Skeletal muscle satellite cell (primary cell): ENCODE data around the gene ARID1B.
"Not testable (repeated sequence)": the region's sequence is repeated elsewhere in the genome, so short reads cannot be mapped to it uniquely, and the experiment has no call there.

ENCODE experiments used
- H3K27me3 ChIP-seq: 2 replicates; pipeline ENCODE4 v1.7.0; 2013; ENCODE audit warnings: low read length; ENCODE audit not compliant: control insufficient read depth, insufficient read depth
- H3K36me3 ChIP-seq: 2 replicates; pipeline ENCODE4 v1.7.0; 2013; ENCODE audit warnings: mild to moderate bottlenecking, control low read depth, low read length; ENCODE audit not compliant: insufficient read depth
- H3K4me1 ChIP-seq: 2 replicates; pipeline ENCODE4 v1.7.0; 2013; ENCODE audit warnings: low read length; ENCODE audit not compliant: control insufficient read depth, insufficient read depth
- H3K4me2 ChIP-seq: 2 replicates; pipeline ENCODE4 v1.7.0; 2013; ENCODE audit warnings: mild to moderate bottlenecking, low read length
- H3K4me3 ChIP-seq: 2 replicates; pipeline ENCODE4 v1.7.0; 2013; ENCODE audit warnings: low read length
- H3K9ac ChIP-seq: 2 replicates; pipeline ENCODE4 v1.7.0; 2013; ENCODE audit warnings: mild to moderate bottlenecking, low read depth, low read length, moderate library complexity
- H3K9me3 ChIP-seq: replicated peaks from 2 replicates; pipeline ENCODE4 v1.7.0; 2013; ENCODE audit warnings: mild to moderate bottlenecking, control low read depth, low read length

The ARID1B gene

GRCh38 chr6:157143171-157143889 is 366.2 kb downstream of the ARID1B start:
- Histone ChIP-seq H3K9me3 (no peaks in the 10 kb centered on the region), H3K4me2 (peak overlapping the region; percentile 42), H3K36me3 (no peaks in the 10 kb centered on the region), H3K9ac (peak overlapping the region; percentile 25), H3K4me1 (peaks cover 26% of the 10 kb centered on the region), H3K4me3 (no peak overlapping the region), H3K27me3 (no peaks in the 10 kb centered on the region)

GRCh38 chr6:157143890-157144798 is 367.0 kb downstream of the ARID1B start:
- Histone ChIP-seq H3K27me3 (no peaks in the 10 kb centered on the region), H3K4me2 (peak overlapping the region; percentile 42), H3K9me3 (no peaks in the 10 kb centered on the region), H3K4me1 (peaks cover 33% of the 10 kb centered on the region), H3K4me3 (no peak overlapping the region), H3K36me3 (no peaks in the 10 kb centered on the region), H3K9ac (peak overlapping the region; percentile 25)

GRCh38 chr6:157144859-157145568 is 367.8 kb downstream of the ARID1B start:
- Histone ChIP-seq H3K9ac (no peak overlapping the region), H3K4me3 (no peak overlapping the region)

GRCh38 chr6:157145656-157146285 is 368.6 kb downstream of the ARID1B start:
- H3K36me3 ChIP-seq = no peaks in the 10 kb centered on the region
- H3K27me3 ChIP-seq = no peaks in the 10 kb centered on the region
- peaks cover 49% of the 10 kb centered on the region for H3K4me1 ChIP-seq
- H3K9ac ChIP-seq = no peak overlapping the region
- no peak overlapping the region for H3K4me3 ChIP-seq
- H3K4me2 ChIP-seq = no peak overlapping the region
- no peaks in the 10 kb centered on the region for H3K9me3 ChIP-seq

More at GRCh38 chr6:157144859-157145568, 367.8 kb downstream of the ARID1B start:
- Histone ChIP-seq H3K4me1 (peaks cover 41% of the 10 kb centered on the region), H3K4me2 (no peak overlapping the region), H3K9me3 (no peaks in the 10 kb centered on the region), H3K27me3 (no peaks in the 10 kb centered on the region), H3K36me3 (no peaks in the 10 kb centered on the region)

- not testable (repeated sequence) for H3K9me3 ChIP-seq, H3K36me3 ChIP-seq, H3K4me3 ChIP-seq, H3K27me3 ChIP-seq
- Histone ChIP-seq H3K9ac (peak overlapping the region; percentile 77), H3K4me1 (peaks cover 63% of the 10 kb centered on the region), H3K4me2 (peak overlapping the region; percentile 86)
Measured at GRCh38 chr6:157147054-157148026, 370.2 kb downstream of the ARID1B start.

GRCh38 chr6:157148391-157149323 is 371.5 kb downstream of the ARID1B start:
- H3K9me3 ChIP-seq = no peaks in the 10 kb centered on the region
- H3K4me3 ChIP-seq = peak overlapping the region; percentile 64
- H3K9ac ChIP-seq = peak overlapping the region; percentile 77
- peak overlapping the region; percentile 86 for H3K4me2 ChIP-seq
- no peaks in the 10 kb centered on the region for H3K27me3 ChIP-seq
- no peaks in the 10 kb centered on the region for H3K36me3 ChIP-seq
- peaks cover 57% of the 10 kb centered on the region for H3K4me1 ChIP-seq

GRCh38 chr6:157150076-157150475 is 372.9 kb downstream of the ARID1B start:
- peaks cover 48% of the 10 kb centered on the region for H3K4me1 ChIP-seq
- H3K36me3 ChIP-seq = peaks cover 4% of the 10 kb centered on the region
- no peak overlapping the region for H3K4me3 ChIP-seq
- H3K9me3 ChIP-seq = no peaks in the 10 kb centered on the region
- no peaks in the 10 kb centered on the region for H3K27me3 ChIP-seq
- H3K9ac ChIP-seq = peak overlapping the region; percentile 73
- H3K4me2 ChIP-seq = peak overlapping the region; percentile 58

GRCh38 chr6:157151029-157151428 is 373.9 kb downstream of the ARID1B start:
- no peak overlapping the region for H3K4me2 ChIP-seq
- H3K27me3 ChIP-seq = no peaks in the 10 kb centered on the region
- H3K36me3 ChIP-seq = peaks cover 4% of the 10 kb centered on the region
- peaks cover 48% of the 10 kb centered on the region for H3K4me1 ChIP-seq
- H3K9ac ChIP-seq = no peak overlapping the region
- no peaks in the 10 kb centered on the region for H3K9me3 ChIP-seq
- no peak overlapping the region for H3K4me3 ChIP-seq

- no peaks in the 10 kb centered on the region for H3K27me3 ChIP-seq
- no peaks in the 10 kb centered on the region for H3K9me3 ChIP-seq
- peak overlapping the region; percentile 6 for H3K9ac ChIP-seq
- H3K4me3 ChIP-seq = no peak overlapping the region
- H3K4me2 ChIP-seq = peak overlapping the region; percentile 34
- peaks cover 48% of the 10 kb centered on the region for H3K4me1 ChIP-seq
- peaks cover 10% of the 10 kb centered on the region for H3K36me3 ChIP-seq
Measured at GRCh38 chr6:157151989-157152388, 374.8 kb downstream of the ARID1B start.
